ENCODE data around the gene SLMAP.

GRCh38 chr3:57832486-57832885, 76.4 kb downstream of the SLMAP start:
- TF ChIP-seq CTCF (IDR thresholded peaks at IDR 0.05) (no peak), POLR2A (IDR thresholded peaks at IDR 0.05; ENCODE audit: low read depth) (no peak), EP300 (IDR thresholded peaks at IDR 0.05) (no peak)

Data from esophagus muscularis mucosa (tissue), 4 donors.